ENCODE measurements around the gene IFT81. TPM values are rescaled to one million over a fixed set of nuclear protein-coding genes. Genes with fewer than 3 reads are reported as not detected.

Gene IFT81
- total RNA-seq, 1 experiment from 2014 or later, result 10.5 TPM

DNA sequence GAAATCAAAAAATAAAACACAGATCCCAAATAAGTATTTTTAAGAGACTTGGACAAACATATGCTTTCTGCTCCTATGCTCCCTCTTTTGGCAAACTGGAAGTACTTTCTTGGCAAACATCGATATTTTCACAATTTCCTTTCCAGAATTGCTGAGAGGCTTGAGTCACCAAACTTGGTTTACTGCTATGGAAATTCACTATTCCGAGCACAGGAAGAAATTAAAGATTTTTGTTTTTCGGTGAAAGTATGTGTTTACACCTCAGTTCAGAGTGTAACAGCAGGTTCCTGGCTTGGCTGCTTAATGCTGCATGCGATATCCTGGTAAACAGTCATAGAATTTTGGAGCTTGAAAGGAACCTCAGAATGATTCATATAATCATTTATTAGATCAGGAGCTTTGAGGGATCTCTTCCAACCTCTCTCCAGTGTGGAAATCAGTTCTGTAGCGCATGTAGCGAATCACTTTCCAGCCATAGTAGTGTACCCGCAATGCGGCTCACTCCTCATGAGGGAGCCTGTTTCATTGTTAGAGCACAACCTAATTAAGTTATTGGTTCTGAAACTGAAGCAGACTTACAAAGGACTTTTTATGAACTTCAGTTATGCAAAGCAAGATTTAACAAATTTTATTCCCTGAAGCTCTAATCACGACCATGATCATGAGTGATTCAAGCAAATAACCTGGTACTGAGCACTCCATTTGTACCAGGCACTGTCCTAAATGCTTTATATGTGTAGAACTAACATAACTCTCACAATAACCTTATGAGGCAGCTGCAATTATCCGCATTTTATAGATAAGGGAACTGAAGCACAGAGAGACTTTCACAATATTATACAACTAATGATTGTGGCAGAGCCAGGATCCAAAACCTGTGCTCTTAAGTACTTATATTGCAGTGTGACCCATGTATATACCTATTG lies 100.5 kb downstream of the IFT81 start:
- H3K36me3 Mint-ChIP-seq, result no peaks in the 10 kb centered on the region
- ChIA-PET POLR2A (interaction anchor here (0.5 kb wide), 1 partner anchor 14 kb away, joined by 3 read pairs; no protein-coding TSS in a partner anchor), CTCF (interaction anchor here (0.6 to 1.4 kb wide), 3 partner anchors 26 to 147 kb away, joined by 3 to 4 read pairs (median 3); no protein-coding TSS in a partner anchor)
- no peak for DNase-seq (ENCODE audit: low spot score)
- H3K4me3 Mint-ChIP-seq, result no peak overlapping the region
- TF ChIP-seq SOX15 (CRISPR knock-in tag; IDR thresholded peaks at IDR 0.05) (no peak), FOXJ3 (CRISPR knock-in tag; IDR thresholded peaks at IDR 0.05; ENCODE audit: borderline replicate concordance) (no peak), ZNF219 (CRISPR knock-in tag; IDR thresholded peaks at IDR 0.05; ENCODE audit: borderline replicate concordance) (no peak), ESRRA (CRISPR knock-in tag; IDR thresholded peaks at IDR 0.05; ENCODE audit: borderline replicate concordance) (no peak), ZNF121 (CRISPR knock-in tag; IDR thresholded peaks at IDR 0.05) (no peak), CREB1 (CRISPR knock-in tag; IDR thresholded peaks at IDR 0.05) (no peak)
- TF ChIP-seq, protein P1, sequence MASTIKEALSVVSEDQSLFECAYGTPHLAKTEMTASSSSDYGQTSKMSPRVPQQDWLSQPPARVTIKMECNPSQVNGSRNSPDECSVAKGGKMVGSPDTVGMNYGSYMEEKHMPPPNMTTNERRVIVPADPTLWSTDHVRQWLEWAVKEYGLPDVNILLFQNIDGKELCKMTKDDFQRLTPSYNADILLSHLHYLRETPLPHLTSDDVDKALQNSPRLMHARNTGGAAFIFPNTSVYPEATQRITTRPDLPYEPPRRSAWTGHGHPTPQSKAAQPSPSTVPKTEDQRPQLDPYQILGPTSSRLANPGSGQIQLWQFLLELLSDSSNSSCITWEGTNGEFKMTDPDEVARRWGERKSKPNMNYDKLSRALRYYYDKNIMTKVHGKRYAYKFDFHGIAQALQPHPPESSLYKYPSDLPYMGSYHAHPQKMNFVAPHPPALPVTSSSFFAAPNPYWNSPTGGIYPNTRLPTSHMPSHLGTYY (CRISPR knock-in tag; IDR thresholded peaks at IDR 0.05), result no peak
- TF ChIP-seq, protein P2, sequence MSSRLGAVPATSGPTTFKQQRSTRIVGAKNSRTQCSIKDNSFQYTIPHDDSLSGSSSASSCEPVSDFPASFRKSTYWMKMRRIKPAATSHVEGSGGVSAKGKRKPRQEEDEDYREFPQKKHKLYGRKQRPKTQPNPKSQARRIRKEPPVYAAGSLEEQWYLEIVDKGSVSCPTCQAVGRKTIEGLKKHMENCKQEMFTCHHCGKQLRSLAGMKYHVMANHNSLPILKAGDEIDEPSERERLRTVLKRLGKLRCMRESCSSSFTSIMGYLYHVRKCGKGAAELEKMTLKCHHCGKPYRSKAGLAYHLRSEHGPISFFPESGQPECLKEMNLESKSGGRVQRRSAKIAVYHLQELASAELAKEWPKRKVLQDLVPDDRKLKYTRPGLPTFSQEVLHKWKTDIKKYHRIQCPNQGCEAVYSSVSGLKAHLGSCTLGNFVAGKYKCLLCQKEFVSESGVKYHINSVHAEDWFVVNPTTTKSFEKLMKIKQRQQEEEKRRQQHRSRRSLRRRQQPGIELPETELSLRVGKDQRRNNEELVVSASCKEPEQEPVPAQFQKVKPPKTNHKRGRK (CRISPR knock-in tag; IDR thresholded peaks at IDR 0.05; ENCODE audit: borderline replicate concordance), result no peak
- TF ChIP-seq, protein P3, sequence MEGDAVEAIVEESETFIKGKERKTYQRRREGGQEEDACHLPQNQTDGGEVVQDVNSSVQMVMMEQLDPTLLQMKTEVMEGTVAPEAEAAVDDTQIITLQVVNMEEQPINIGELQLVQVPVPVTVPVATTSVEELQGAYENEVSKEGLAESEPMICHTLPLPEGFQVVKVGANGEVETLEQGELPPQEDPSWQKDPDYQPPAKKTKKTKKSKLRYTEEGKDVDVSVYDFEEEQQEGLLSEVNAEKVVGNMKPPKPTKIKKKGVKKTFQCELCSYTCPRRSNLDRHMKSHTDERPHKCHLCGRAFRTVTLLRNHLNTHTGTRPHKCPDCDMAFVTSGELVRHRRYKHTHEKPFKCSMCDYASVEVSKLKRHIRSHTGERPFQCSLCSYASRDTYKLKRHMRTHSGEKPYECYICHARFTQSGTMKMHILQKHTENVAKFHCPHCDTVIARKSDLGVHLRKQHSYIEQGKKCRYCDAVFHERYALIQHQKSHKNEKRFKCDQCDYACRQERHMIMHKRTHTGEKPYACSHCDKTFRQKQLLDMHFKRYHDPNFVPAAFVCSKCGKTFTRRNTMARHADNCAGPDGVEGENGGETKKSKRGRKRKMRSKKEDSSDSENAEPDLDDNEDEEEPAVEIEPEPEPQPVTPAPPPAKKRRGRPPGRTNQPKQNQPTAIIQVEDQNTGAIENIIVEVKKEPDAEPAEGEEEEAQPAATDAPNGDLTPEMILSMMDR (IDR thresholded peaks at IDR 0.05), result no peak
- TF ChIP-seq, protein P4, sequence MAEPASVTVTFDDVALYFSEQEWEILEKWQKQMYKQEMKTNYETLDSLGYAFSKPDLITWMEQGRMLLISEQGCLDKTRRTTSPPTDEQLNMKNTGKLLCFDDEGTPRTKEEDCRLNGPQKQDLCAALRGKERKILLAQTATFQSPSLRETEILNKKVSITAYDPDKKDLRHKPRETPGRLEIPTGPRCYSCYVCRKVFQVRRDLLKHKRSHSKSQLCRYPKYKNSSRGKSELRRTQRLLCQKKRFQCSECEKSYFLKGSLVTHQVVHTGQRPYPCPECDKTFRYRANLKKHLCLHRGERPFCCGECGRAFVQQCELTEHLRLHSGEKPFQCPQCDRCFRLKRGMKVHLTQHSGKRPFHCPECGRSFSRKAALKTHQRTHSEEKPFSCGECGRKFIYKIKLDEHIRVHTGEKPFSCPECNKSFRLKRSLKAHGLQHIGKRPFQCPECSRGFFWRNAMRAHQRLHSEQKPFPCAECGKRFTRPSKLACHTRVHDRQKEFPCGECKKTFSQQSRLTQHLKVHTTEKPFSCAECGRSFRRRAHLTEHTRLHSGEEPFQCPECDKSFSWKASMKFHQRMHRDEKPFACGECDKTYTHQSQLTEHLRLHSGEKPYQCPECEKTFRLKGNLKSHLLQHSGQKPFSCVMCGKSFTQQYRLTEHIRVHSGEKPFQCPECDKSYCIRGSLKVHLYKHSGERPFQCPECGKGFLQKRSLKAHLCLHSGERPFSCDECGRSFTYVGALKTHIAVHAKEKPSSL (CRISPR knock-in tag; conservative IDR thresholded peaks at IDR 0.05), result no peak
- TF ChIP-seq, protein P5, sequence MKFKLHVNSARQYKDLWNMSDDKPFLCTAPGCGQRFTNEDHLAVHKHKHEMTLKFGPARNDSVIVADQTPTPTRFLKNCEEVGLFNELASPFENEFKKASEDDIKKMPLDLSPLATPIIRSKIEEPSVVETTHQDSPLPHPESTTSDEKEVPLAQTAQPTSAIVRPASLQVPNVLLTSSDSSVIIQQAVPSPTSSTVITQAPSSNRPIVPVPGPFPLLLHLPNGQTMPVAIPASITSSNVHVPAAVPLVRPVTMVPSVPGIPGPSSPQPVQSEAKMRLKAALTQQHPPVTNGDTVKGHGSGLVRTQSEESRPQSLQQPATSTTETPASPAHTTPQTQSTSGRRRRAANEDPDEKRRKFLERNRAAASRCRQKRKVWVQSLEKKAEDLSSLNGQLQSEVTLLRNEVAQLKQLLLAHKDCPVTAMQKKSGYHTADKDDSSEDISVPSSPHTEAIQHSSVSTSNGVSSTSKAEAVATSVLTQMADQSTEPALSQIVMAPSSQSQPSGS (CRISPR knock-in tag; IDR thresholded peaks at IDR 0.05; ENCODE audit: borderline replicate concordance, low read depth), result no peak
- H3K27ac Mint-ChIP-seq, result no peak overlapping the region
- H3K9me3 Mint-ChIP-seq, result no peaks in the 10 kb centered on the region
- H3K27me3 Mint-ChIP-seq (ENCODE audit: low read depth), result no peaks in the 10 kb centered on the region
- H3K4me1 Mint-ChIP-seq, result 0 out of 2 replicates have a peak, but pooled peaks cover 2% of the 10 kb centered on the region
- ATAC-seq, result no peak

DNA sequence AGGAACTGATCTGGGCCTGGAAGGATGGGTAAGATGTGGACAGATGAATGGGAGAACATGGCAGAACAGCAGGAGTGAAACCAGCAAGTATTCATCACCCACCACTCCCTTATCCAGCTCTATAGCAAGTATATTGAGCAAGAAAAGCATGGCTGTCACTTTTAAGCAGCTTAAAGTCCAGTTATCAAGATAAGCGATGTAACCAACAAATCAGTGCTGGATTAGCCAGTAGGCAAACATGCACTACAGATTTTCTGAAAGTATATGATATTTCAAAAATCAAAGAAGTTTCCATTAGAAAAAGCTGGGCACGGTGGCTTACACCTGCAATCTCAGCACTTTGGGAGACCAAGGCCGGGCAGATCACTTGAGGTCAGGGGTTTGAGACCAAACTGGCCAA lies 103.0 kb downstream of the IFT81 start:
- Mint-ChIP-seq H3K27ac (no peak overlapping the region), H3K4me3 (no peak overlapping the region), H3K36me3 (no peaks in the 10 kb centered on the region), H3K4me1 (0 out of 2 replicates have a peak, but pooled peaks cover 2% of the 10 kb centered on the region), H3K9me3 (no peaks in the 10 kb centered on the region), H3K27me3 (ENCODE audit: low read depth) (no peaks in the 10 kb centered on the region)
- TF ChIP-seq, protein P6, sequence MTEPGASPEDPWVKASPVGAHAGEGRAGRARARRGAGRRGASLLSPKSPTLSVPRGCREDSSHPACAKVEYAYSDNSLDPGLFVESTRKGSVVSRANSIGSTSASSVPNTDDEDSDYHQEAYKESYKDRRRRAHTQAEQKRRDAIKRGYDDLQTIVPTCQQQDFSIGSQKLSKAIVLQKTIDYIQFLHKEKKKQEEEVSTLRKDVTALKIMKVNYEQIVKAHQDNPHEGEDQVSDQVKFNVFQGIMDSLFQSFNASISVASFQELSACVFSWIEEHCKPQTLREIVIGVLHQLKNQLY (CRISPR knock-in tag; IDR thresholded peaks at IDR 0.05), result no peak
- TF ChIP-seq, protein P2 (CRISPR knock-in tag; IDR thresholded peaks at IDR 0.05; ENCODE audit: borderline replicate concordance), result no peak
- TF ChIP-seq, protein P7, sequence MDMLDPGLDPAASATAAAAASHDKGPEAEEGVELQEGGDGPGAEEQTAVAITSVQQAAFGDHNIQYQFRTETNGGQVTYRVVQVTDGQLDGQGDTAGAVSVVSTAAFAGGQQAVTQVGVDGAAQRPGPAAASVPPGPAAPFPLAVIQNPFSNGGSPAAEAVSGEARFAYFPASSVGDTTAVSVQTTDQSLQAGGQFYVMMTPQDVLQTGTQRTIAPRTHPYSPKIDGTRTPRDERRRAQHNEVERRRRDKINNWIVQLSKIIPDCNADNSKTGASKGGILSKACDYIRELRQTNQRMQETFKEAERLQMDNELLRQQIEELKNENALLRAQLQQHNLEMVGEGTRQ (CRISPR knock-in tag; IDR thresholded peaks at IDR 0.05), result no peak
- ATAC-seq, result no peak
- DNase-seq (ENCODE audit: low spot score), result no peak
- CTCF ChIA-PET, result interaction anchor here (0.6 kb wide), 2 partner anchors 83 to 89 kb away, joined by 3 read pairs; no protein-coding TSS in a partner anchor
- POLR2A ChIA-PET, result interaction anchor here (0.6 kb wide), 2 partner anchors 274 to 398 kb away, joined by 3 to 5 read pairs; no protein-coding TSS in a partner anchor
